Activated naive CD4-positive, alpha-beta T cell treated with anti-CD3 and anti-CD28 coated beads, Interleukin-2, amount 50 U/mL, for 72 hours (primary cell): ENCODE measurements around the gene CLEC4G. TPM values are rescaled to one million over a fixed set of nuclear protein-coding genes. Genes with fewer than 3 reads are reported as not detected.

ENCODE experiments used
- ATAC-seq, 2 donors: fragments of 150-1000 bp; cut with Tn5 transposase; 2 replicates each; pipeline ENCODE4 v1.10.0; 2021; ENCODE audit warnings: mild to moderate bottlenecking in 2 of 2, moderate library complexity in 2 of 2
- DNase-seq, 2 donors: peaks; one replicate each; pipeline ENCODE4 v3.0.0; 2021 to 2022; ENCODE audit warnings: low spot score in 2 of 2
- H3K27ac Mint-ChIP-seq, 2 donors: one replicate each; pipeline ENCODE4 v1.8.0; 2022; ENCODE audit warnings: mild to moderate bottlenecking in 2 of 2, mixed read lengths in 2 of 2
- H3K36me3 Mint-ChIP-seq, 2 donors: one replicate each; pipeline ENCODE4 v1.8.0; 2022; ENCODE audit warnings: mixed read lengths in 2 of 2
- H3K9me3 Mint-ChIP-seq, 2 donors: one replicate each; pipeline ENCODE4 v1.8.0; 2022; ENCODE audit warnings: mixed read lengths in 2 of 2
- total RNA-seq, 2 donors: library from RNA; stranded (reverse); gene quantifications; one replicate each; pipeline ENCODE4 v1.2.3, GENCODE V29; 2022

The CLEC4G gene
- total RNA-seq, 2 donors from 2014 or later: not detected

- DNase-seq: no peak
- ATAC-seq: no peak
- no peaks in the 10 kb centered on the region for H3K36me3 Mint-ChIP-seq
- no peak overlapping the region for H3K27ac Mint-ChIP-seq
- H3K9me3 Mint-ChIP-seq: no peaks in the 10 kb centered on the region
Measured at GRCh38 chr19:7737215-7737614, 5.3 kb upstream of the CLEC4G start.

GRCh38 chr19:7736148-7736547 is 4.2 kb upstream of the CLEC4G start:
- no peak overlapping the region for H3K27ac Mint-ChIP-seq
- ATAC-seq (no peak), DNase-seq (no peak)
- H3K9me3 Mint-ChIP-seq: no peaks in the 10 kb centered on the region
- no peaks in the 10 kb centered on the region for H3K36me3 Mint-ChIP-seq

GRCh38 chr19:7734220-7735203 is 2.6 kb upstream of the CLEC4G start:
- H3K36me3 Mint-ChIP-seq: no peaks in the 10 kb centered on the region
- no peak for ATAC-seq
- no peak for DNase-seq
- H3K9me3 Mint-ChIP-seq: no peaks in the 10 kb centered on the region
- no peak overlapping the region for H3K27ac Mint-ChIP-seq

GRCh38 chr19:7733376-7733775 is 1.5 kb upstream of the CLEC4G start:
- DNase-seq (no peak), ATAC-seq (no peak)
- Mint-ChIP-seq H3K9me3 (no peaks in the 10 kb centered on the region), H3K27ac (no peak overlapping the region), H3K36me3 (no peaks in the 10 kb centered on the region)

- DNase-seq: no peak
- Mint-ChIP-seq H3K27ac (no peak overlapping the region), H3K36me3 (peaks cover 0 to 5% of the 10 kb centered on the region in 2 donors), H3K9me3 (no peaks in the 10 kb centered on the region)
- ATAC-seq: no peak
Measured at GRCh38 chr19:7731615-7732014, 295 bp downstream of the CLEC4G start.

GRCh38 chr19:7731218-7731595 is 703 bp downstream of the CLEC4G start:
- no peak for DNase-seq
- ATAC-seq: no peak
- Mint-ChIP-seq H3K27ac (no peak overlapping the region), H3K36me3 (peaks cover 0 to 5% of the 10 kb centered on the region in 2 donors), H3K9me3 (no peaks in the 10 kb centered on the region)

- no peak for ATAC-seq
- Mint-ChIP-seq H3K9me3 (no peaks in the 10 kb centered on the region), H3K27ac (no peak overlapping the region), H3K36me3 (peaks cover 0 to 5% of the 10 kb centered on the region in 2 donors)
- DNase-seq: no peak
Measured at GRCh38 chr19:7730286-7731217, 1.4 kb downstream of the CLEC4G start.

- DNase-seq (no peak), ATAC-seq (no peak)
- Mint-ChIP-seq H3K36me3 (peaks cover 0 to 5% of the 10 kb centered on the region in 2 donors), H3K9me3 (no peaks in the 10 kb centered on the region), H3K27ac (no peak overlapping the region)
Measured at GRCh38 chr19:7729831-7730285, 2.1 kb downstream of the CLEC4G start.

GRCh38 chr19:7729211-7729610 is 2.7 kb downstream of the CLEC4G start:
- peaks cover 0 to 5% of the 10 kb centered on the region in 2 donors for H3K36me3 Mint-ChIP-seq
- ATAC-seq: no peak
- no peaks in the 10 kb centered on the region for H3K9me3 Mint-ChIP-seq
- DNase-seq: no peak
- no peak overlapping the region for H3K27ac Mint-ChIP-seq

- DNase-seq: no peak
- peaks cover 0 to 5% of the 10 kb centered on the region in 2 donors for H3K36me3 Mint-ChIP-seq
- H3K9me3 Mint-ChIP-seq: no peaks in the 10 kb centered on the region
- H3K27ac Mint-ChIP-seq: no peak overlapping the region
- no peak for ATAC-seq
Measured at GRCh38 chr19:7725791-7726190, 6.1 kb downstream of the CLEC4G start.

- DNase-seq: no peak
- Mint-ChIP-seq H3K9me3 (no peaks in the 10 kb centered on the region), H3K27ac (no peak overlapping the region), H3K36me3 (peaks cover 0 to under 1% of the 10 kb centered on the region in 2 donors)
- ATAC-seq: no peak
Measured at GRCh38 chr19:7722231-7722651, 9.7 kb downstream of the CLEC4G start.

- Mint-ChIP-seq H3K36me3 (peaks cover 0 to 6% of the 10 kb centered on the region in 2 donors), H3K27ac (no peak overlapping the region), H3K9me3 (no peaks in the 10 kb centered on the region)
- DNase-seq (no peak), ATAC-seq (no peak)
Measured at GRCh38 chr19:7720351-7720750, 11.6 kb downstream of the CLEC4G start.

GRCh38 chr19:7718668-7719067 is 13.2 kb downstream of the CLEC4G start:
- Mint-ChIP-seq H3K36me3 (peaks cover 0 to 6% of the 10 kb centered on the region in 2 donors), H3K27ac (no peak overlapping the region), H3K9me3 (no peaks in the 10 kb centered on the region)
- ATAC-seq (no peak), DNase-seq (no peak)

- no peak for DNase-seq
- no peak overlapping the region for H3K27ac Mint-ChIP-seq
- no peaks in the 10 kb centered on the region for H3K9me3 Mint-ChIP-seq
- ATAC-seq: no peak
- peaks cover 0 to 6% of the 10 kb centered on the region in 2 donors for H3K36me3 Mint-ChIP-seq
Measured at GRCh38 chr19:7716762-7717161, 15.1 kb downstream of the CLEC4G start.

- no peak for DNase-seq
- H3K27ac Mint-ChIP-seq: no peak overlapping the region
- ATAC-seq: no peak
- no peaks in the 10 kb centered on the region for H3K9me3 Mint-ChIP-seq
- H3K36me3 Mint-ChIP-seq: peaks cover 0 to 6% of the 10 kb centered on the region in 2 donors
Measured at GRCh38 chr19:7715671-7716070, 16.2 kb downstream of the CLEC4G start.

GRCh38 chr19:7710616-7711015 is 21.3 kb downstream of the CLEC4G start:
- DNase-seq (no peak), ATAC-seq (no peak)
- Mint-ChIP-seq H3K27ac (no peak overlapping the region), H3K9me3 (no peaks in the 10 kb centered on the region), H3K36me3 (no peaks in the 10 kb centered on the region)

- Mint-ChIP-seq H3K9me3 (no peaks in the 10 kb centered on the region), H3K36me3 (no peaks in the 10 kb centered on the region), H3K27ac (no peak overlapping the region)
- DNase-seq (no peak), ATAC-seq (no peak)
Measured at GRCh38 chr19:7709932-7710460, 21.9 kb downstream of the CLEC4G start.
